Occipital lobe (tissue), 2 donors: Measurements from ENCODE around the gene YPEL1. TPM values are rescaled to one million over a fixed set of nuclear protein-coding genes. Genes with fewer than 3 reads are reported as not detected.
"Not testable (repeated sequence)": the region's sequence is repeated elsewhere in the genome, so short reads cannot be mapped to it uniquely, and the experiment has no call there.

Experiments used
- DNase-seq: peaks from one replicate; lab custom pipeline; 2025; lab: John Stamatoyannopoulos, UW
- total RNA-seq: library from RNA; depleted of rRNA; stranded (reverse); fragments of >200 nt; gene quantifications from one replicate; pipeline ENCODE4 v1.2.3, GENCODE V29; 2014

Gene YPEL1
- total RNA-seq, 1 donor from 2014 or later: 99.2 TPM

- DNase-seq: no peak
Measured at GRCh38 chr22:21699643-21700042, 36.0 kb downstream of the YPEL1 start.

- no peak for DNase-seq
Measured at GRCh38 chr22:21698430-21699329, 36.9 kb downstream of the YPEL1 start.

DNA sequence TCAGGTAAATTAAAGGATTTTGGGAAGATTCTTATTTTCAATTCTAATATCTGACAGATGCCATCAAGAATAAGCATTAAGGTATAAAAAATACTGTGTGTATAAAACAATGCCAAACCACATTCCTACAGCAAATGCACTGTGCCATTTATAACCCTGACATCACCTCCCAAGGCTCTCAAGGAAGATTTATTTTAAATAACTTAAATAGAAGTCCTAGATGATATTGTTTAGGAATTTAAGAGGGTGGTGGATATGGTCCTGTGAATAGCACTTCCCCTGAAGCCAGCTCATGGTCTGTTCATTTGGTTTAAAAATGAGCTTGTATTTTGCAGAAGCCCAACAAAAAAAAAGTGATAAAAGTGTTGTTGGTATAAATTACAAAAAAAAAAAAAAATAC lies 37.7 kb downstream of the YPEL1 start:
- no peak for DNase-seq

- DNase-seq: no peak
Measured at GRCh38 chr22:21697021-21697771, 38.4 kb downstream of the YPEL1 start.

DNA sequence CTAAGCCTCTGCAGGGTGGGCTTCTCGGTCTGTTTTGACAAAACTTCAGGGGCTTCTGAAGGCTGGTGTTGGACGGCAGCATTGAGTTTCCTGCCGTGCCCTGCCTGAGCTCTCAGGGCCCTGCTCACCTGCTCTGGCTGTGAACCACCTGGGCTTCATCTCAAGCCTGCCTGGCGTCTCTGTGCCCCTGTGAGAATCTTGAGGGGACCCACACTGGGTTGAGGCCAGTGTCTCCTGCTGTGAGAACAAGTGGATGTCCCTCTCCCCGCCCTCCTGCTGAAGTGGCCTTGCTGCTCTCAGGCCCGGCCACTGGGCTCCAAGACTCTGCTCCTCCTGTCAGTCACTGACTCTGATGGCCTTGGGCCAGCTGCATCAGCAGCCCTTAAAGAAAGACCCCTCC lies 39.5 kb downstream of the YPEL1 start:
- no peak for DNase-seq

GRCh38 chr22:21695430-21696085 lies 40.0 kb downstream of the YPEL1 start:
- no peak for DNase-seq

DNA sequence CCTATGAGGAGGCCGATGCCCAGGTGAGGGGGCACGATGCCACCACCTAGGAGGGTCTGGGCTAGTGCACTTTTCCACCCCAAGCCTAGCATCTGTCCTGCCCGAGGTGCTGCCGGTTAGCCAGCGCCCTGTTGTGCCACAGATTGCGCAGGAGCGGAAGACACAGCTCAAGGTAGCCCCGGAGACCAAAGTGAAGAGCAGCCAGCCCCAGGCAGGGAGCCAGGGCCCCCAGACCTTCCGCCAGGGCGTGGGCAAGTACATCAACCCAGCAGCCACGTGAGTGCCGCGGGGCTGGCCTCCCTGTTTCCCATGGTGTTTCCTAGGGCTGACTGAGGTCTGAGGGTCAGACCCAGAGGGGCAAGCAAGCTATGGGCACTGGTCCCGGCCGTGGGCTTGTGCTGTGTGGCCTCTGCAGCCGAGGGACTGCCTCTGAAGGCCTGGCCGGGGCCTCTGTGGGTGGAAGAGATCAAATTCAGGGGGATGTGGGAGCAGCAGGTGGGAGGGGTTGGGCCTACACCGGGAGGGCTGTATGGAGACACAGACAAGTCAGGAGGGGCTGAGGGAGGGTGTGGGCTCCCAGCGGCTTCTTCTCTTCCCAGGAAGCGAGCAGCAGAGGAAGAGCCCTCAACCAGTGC lies 40.7 kb downstream of the YPEL1 start:
- DNase-seq: no peak

DNA sequence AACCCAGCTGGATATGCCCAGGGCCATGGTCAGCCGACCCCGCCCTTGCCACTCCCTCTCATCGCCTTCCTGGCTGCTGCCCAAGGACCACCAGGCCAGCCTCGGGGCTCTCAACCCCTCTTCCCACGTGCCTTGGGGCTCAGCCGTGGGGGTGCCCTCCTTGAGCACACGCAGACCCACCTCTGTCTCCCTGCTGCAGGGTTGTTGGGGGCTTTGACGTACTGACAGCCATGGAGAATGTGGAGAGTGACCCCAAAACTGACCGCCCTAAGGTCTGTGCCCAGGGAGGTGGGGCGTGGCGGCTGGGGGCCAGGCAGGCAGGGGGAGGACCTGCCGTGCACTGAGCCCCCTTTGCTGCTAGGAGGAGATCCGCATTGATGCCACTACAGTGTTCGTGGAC lies 41.2 kb downstream of the YPEL1 start:
- DNase-seq: no peak

- no peak for DNase-seq
Measured at GRCh38 chr22:21693999-21694341, 41.6 kb downstream of the YPEL1 start.

DNA sequence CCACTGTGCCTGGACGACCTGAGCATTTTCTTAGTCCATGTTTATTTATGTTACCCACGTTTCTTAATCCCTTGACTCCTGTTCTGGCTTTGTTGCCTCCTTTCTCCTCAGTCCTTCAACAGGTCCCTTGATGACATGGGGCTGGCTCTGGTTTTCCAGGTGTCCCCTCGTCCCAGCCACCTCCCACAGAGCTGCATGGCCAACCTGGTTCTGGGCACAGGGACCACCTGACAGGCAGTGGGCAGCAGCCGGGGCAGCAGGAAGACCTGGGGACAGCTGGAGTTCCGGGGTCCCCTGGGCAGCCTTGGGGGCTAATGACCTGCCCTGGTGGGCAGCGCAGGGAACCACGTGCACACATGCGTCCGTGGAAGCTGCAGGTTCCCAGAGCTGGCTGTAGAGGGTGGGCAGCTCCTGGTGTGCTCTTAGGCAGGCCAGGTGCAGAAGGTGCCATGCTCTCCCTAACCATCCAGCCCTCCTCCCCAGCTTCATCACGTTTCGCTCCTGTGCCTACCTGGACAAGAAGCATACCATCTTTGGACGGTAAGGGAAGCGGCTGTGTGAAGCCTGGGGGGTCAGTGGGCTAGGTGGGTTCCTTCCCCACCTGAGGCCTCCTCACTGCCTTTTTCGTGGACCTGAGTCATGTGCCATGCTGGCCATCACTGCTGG lies 42.1 kb downstream of the YPEL1 start:
- DNase-seq: no peak

DNA sequence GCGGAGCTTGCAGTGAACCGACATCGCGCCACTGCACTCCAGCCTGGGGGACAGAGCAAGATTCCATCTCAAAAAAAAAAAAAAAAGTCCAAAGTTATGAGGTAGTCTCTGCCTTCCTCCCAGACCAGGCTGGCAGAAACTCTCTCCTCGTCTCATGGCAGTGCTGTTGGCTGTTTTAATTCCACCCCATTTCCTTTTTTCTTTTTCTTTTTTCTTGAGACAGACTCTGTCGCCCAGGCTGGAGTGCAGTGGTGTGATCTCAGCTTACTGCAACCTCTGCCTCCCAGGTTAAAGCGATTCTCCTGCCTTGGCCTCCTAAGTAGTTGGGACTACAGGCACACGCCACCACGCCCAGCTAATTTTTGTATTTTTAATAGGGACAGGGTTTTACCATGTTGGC lies 42.7 kb downstream of the YPEL1 start:
- DNase-seq: not testable (repeated sequence)

DNA sequence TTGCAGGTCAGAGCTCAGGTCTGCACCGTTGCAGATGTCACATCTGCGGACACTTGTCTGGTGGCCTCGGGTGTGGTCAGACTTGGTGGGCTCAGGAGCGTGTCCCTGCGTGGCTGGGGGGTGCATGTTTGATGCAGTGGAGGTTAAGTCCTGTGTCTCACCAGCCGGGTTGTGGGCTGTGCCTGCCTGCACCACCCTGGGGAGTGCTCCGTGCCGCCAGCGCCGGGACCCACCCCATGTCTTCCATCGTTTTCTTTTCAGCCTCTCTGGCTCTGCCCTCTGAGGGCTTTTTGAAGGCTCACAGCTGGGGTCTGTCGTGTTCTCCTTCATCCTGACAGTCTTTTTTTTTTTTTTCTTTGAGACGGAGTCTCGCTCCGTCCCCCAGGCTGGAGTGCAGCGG lies 43.8 kb downstream of the YPEL1 start:
- no peak for DNase-seq

- no peak for DNase-seq
Measured at GRCh38 chr22:21690401-21690801, 45.2 kb downstream of the YPEL1 start.

DNA sequence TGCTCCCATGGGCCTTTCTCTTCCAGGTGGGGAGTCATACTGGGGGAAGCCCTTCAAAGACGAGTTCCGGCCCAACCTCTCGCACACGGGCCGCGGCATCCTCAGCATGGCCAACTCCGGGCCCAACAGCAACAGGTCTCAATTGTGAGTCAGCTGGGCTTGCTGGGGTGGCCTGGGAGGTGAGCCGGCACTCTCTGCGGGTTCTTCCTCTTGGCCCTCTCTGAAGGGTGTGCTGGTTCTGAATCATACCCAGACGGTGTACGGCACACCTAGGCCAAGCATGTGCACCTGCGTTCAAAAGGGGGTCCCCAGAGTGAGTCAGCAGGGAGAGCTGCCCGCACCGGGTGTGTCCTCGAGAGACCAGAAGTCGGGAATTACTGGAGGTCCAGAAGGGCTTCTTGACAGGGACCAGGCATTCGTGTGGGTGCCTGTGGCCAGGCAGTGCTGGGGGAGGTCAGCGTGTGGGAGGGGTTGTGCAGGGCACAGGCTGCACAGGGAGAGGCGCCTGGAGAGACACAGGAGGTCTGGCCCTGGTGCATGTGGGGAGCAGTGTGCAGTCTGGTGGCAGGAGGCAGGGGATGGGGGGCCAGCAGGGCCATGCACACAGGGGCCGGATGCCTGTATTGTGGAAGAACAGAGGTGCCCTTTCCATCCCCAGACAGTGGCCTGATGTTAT lies 46.8 kb downstream of the YPEL1 start:
- no peak for DNase-seq

DNA sequence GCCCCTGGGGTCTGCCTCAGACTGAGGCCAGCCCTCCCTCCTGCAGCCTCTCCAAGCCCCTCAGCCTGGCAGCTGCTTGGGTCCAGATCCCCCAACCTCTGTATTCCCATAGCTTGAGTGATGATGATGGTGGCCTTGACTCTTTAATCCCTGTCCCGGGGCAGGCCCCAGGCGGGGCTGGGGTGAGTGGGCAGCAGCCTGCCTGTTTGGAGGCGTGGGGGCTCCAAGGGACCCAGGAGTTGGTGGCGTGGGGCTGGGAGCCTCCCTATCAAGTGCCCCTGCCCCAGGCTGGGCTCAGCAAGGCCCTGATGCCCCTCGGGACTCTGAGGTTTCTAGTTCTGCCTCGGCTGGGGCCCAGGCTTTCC lies 47.3 kb downstream of the YPEL1 start:
- DNase-seq: no peak

GRCh38 chr22:21687685-21688259 lies 47.8 kb downstream of the YPEL1 start:
- DNase-seq: no peak

GRCh38 chr22:21686634-21687393 lies 48.8 kb downstream of the YPEL1 start:
- DNase-seq: no peak

- no peak for DNase-seq
Measured at GRCh38 chr22:21686193-21686608, 49.4 kb downstream of the YPEL1 start.

DNA sequence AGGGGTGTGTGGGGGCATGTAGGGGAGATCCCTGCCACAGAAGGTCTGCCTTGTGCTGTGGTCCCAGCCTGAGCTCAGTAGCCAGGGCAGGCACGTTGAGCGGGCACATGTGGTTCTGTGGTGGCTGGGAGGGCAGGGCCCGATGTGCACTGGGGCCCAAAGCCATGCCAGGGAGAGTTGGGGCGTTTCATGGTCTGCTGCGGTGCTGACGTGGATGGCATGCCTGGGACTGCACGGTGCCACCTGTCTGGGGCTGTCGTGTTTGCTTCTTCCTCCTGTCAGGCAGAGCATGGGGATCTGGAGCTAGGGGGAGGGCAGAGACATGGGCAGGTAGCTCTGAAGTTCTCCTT lies 50.5 kb downstream of the YPEL1 start:
- DNase-seq: no peak
